CD4-positive, alpha-beta memory T cell (primary cell): ENCODE data around the gene DNAJB12. TPM values are rescaled to one million over a fixed set of nuclear protein-coding genes. Genes with fewer than 3 reads are reported as not detected.
"Not testable (repeated sequence)": the region's sequence is repeated elsewhere in the genome, so short reads cannot be mapped to it uniquely, and the experiment has no call there.

Experiments
- CTCF ChIA-PET: fragments of 350-600 bp; sonication (Branson Sonifier 250); formaldehyde crosslinking; loops from one replicate; lab custom pipeline; 2021; ENCODE audit warnings: inconsistent platforms; ENCODE audit not compliant: partially characterized antibody; lab: Charles Lee
- POLR2A ChIA-PET: fragments of 350-600 bp; sonication (Branson Sonifier 250); formaldehyde crosslinking; loops from one replicate; lab custom pipeline; 2021; ENCODE audit not compliant: partially characterized antibody; lab: Charles Lee
- DNase-seq, 5 donors: peaks; one replicate each; pipeline versions ENCODE4 v3.0.0 to v3.0.0-alpha.2; 2020 to 2022; ENCODE audit warnings: mixed read lengths in 1 of 5
- H3K27ac ChIP-seq: one replicate; pipeline ENCODE4 v1.7.0; 2013; ENCODE audit warnings: low read depth, low read length
- H3K27me3 ChIP-seq: 2 replicates; pipeline ENCODE4 v1.7.0; 2013; ENCODE audit warnings: mild to moderate bottlenecking, low read length, moderate library complexity; ENCODE audit not compliant: insufficient read depth
- H3K36me3 ChIP-seq: 2 replicates; pipeline ENCODE4 v1.7.0; 2013; ENCODE audit warnings: mild to moderate bottlenecking, low read length, moderate library complexity; ENCODE audit not compliant: insufficient read depth
- H3K4me1 ChIP-seq: 2 replicates; pipeline ENCODE4 v1.7.0; 2013; ENCODE audit warnings: mild to moderate bottlenecking, low read length, moderate library complexity; ENCODE audit not compliant: insufficient read depth
- H3K4me3 ChIP-seq, 2 donors: one replicate each; pipeline ENCODE4 v1.7.0; 2013; ENCODE audit warnings: low read length in 2 of 2, mild to moderate bottlenecking in 1 of 2
- H3K9me3 ChIP-seq, 2 donors: one replicate each; pipeline ENCODE4 v1.7.0; 2013; ENCODE audit warnings: low read length in 2 of 2, control low read depth in 1 of 2; ENCODE audit not compliant: control insufficient read depth in 1 of 2
- H3K27ac Mint-ChIP-seq, 7 donors: one replicate each; pipeline ENCODE4 v1.8.0; 2020 to 2021; ENCODE audit warnings: mixed read lengths in 7 of 7, mild to moderate bottlenecking in 6 of 7, inconsistent platforms in 3 of 7, moderate library complexity in 3 of 7
- H3K27me3 Mint-ChIP-seq, 2 donors: one replicate each; pipeline ENCODE4 v1.8.0; 2020 to 2021; ENCODE audit warnings: mixed read lengths in 2 of 2
- H3K36me3 Mint-ChIP-seq, 2 donors: one replicate each; pipeline ENCODE4 v1.8.0; 2020 to 2021; ENCODE audit warnings: mixed read lengths in 2 of 2, inconsistent platforms in 1 of 2, mild to moderate bottlenecking in 1 of 2
- H3K4me1 Mint-ChIP-seq, 4 donors: one replicate each; pipeline ENCODE4 v1.8.0; 2020 to 2021; ENCODE audit warnings: mixed read lengths in 4 of 4, mild to moderate bottlenecking in 1 of 4
- H3K4me3 Mint-ChIP-seq, 8 donors: one replicate each; pipeline ENCODE4 v1.8.0; 2020 to 2021; ENCODE audit warnings: mixed read lengths in 8 of 8, mild to moderate bottlenecking in 7 of 8, moderate library complexity in 6 of 8, inconsistent platforms in 3 of 8
- H3K9me3 Mint-ChIP-seq, 8 donors: one replicate each; pipeline ENCODE4 v1.8.0; 2020 to 2021; ENCODE audit warnings: mixed read lengths in 8 of 8, mild to moderate bottlenecking in 5 of 8, inconsistent platforms in 3 of 8, moderate library complexity in 1 of 8
- intact Hi-C: fragments of 100-400 bp; cut with micrococcal nuclease; formaldehyde crosslinking; loops from one replicate; pipeline ENCODE4 v1.15.1; 2023
- polyA plus RNA-seq, 2 donors: library from polyadenylated mRNA; unstranded; fragments of 300-500 nt; fragmentation: Illumina TruSeq; gene quantifications; one replicate each; pipeline ENCODE4 v1.2.3, GENCODE V29; 2021
- total RNA-seq, 2 experiments: library from RNA; stranded (reverse); gene quantifications; one replicate each; pipeline ENCODE4 v1.2.3, GENCODE V29; 2021

DNAJB12 gene
- total and polyA plus RNA-seq, 4 experiments from 2014 or later: 13.4 to 26.7 (median 26.2) TPM

DNA sequence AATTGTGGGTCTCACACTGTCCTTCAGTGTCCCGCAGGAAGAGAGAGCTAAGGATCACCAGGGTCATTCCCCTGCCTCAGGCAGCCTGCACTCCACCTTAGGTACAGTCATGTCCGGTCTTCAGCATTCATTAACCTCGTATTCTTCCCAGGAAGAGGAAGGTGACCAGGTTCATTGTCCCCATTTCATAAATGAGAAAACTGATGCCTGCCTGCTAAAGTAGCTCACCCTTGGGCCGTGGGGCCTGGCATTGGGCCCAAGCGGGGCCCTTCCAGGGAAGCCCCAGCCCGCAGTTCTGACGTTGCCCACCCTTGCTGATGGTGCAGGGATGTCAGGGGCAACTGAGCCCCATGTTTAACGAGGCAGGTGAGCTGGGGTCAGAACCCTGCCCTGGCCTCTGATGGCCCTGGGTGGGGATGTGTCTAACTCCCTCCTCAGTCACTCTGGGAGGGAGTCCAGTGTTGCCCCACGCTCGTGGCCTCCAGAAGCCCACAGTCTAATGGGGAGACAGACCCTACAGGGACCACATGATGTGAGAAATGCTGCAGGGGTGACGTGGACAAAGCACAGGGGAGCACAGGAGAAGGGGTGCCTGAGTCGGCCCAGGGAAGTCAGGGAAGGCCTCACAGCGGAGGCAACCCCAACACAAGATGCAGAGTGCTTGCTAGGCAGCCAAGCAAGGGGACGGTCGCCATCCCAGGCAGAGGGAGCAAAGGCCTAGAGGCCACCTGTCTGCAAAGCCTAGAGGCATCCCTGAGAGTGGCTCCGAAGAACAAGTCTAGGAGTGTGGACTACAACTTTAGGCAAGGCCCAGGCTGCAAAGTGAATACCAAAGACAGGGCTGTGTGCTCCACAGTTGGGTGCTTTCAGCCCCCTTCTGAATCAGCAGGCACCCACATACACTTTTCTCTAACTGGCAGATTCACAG lies 55.9 kb downstream of the DNAJB12 start:
- H3K4me1 ChIP-seq: peaks cover 53% of the 10 kb centered on the region
- H3K9me3 Mint-ChIP-seq: peaks cover 0 to 2% (median 0%) of the 10 kb centered on the region in 8 donors
- ChIA-PET CTCF (interaction anchor here (0.7 to 2.6 kb wide), 3 partner anchors 24 to 36 kb away, joined by 3 to 13 read pairs (median 6); no protein-coding TSS in a partner anchor), POLR2A (interaction anchor here (2.1 to 21.8 kb wide), 6 partner anchors 18 to 211 kb away, joined by 6 to 368 read pairs (median 50); partner anchors contain the start of genes DDIT4 and SPOCK2)
- peak overlapping the region in 3 of 8 donors; percentile 20 to 34 (median 29) for H3K4me3 Mint-ChIP-seq
- H3K4me1 Mint-ChIP-seq: peaks cover 27 to 69% (median 46%) of the 10 kb centered on the region in 4 donors
- H3K4me3 ChIP-seq: no peak overlapping the region
- H3K27ac ChIP-seq: peak overlapping the region; percentile 95
- no peak for DNase-seq
- no peaks in the 10 kb centered on the region for H3K27me3 Mint-ChIP-seq
- H3K27ac Mint-ChIP-seq: peak overlapping the region; percentile 96 to 100 (median 100)
- H3K36me3 ChIP-seq: no peaks in the 10 kb centered on the region
- no peaks in the 10 kb centered on the region for H3K36me3 Mint-ChIP-seq
- no peaks in the 10 kb centered on the region for H3K9me3 ChIP-seq
- intact Hi-C loops: no loop called here
- H3K27me3 ChIP-seq: no peaks in the 10 kb centered on the region

DNA sequence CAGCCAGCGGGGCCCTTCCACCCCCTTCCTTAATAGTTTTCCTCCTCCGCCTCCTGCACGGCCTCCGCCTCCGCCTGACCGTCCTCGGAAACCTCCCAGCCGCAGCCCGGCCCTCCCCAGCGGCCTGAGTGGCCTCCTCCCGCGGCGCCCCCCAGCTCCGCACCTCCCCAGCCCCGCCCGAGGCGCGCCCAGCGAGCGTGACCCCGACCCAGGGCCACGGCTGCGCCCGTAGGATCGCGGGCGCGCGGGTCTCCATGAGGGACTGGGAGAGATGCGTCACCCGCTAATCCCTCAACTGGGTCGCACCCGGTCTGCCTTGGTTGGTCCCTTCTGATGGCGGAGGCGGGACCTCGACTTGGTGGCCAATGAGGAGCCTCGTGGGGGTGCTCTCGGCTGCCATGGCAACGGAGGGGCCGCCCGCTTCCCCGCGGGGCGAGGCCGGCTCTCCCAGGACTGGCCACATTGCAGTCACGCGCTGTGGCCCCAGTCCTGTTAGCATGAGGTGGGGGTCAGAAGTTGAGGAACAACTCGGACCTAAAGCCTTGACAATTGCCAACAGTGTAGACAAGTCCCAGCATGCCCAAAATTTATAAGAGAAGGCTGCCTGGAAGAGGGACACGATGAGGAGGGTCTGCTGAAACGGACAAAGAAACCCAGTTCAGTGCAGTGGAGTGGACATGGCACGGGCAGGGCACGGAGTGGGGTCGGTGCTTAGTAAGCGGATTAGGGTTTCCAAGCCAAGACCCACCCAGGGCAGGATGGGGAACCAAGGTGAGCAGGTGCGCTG lies 56.7 kb downstream of the DNAJB12 start:
- Mint-ChIP-seq H3K27ac (peak overlapping the region; percentile 96 to 100 (median 100)), H3K27me3 (no peaks in the 10 kb centered on the region), H3K36me3 (no peaks in the 10 kb centered on the region), H3K9me3 (peaks cover 0 to 2% (median 0%) of the 10 kb centered on the region in 8 donors), H3K4me3 (peak overlapping the region; percentile 83 to 94 (median 88)), H3K4me1 (peaks cover 28 to 69% (median 47%) of the 10 kb centered on the region in 4 donors)
- Histone ChIP-seq H3K36me3 (no peaks in the 10 kb centered on the region), H3K4me1 (peaks cover 58% of the 10 kb centered on the region), H3K9me3 (no peaks in the 10 kb centered on the region), H3K27me3 (no peaks in the 10 kb centered on the region), H3K4me3 (peak overlapping the region; percentile 71), H3K27ac (peak overlapping the region; percentile 95)
- ChIA-PET POLR2A (interaction anchor here (0.7 to 21.8 kb wide), 30 partner anchors 10 to 555 kb away, joined by 3 to 368 read pairs (median 6); partner anchors contain the start of genes ANAPC16, ASCC1, DDIT4 and SPOCK2), CTCF (interaction anchor here (0.7 to 2.6 kb wide), 12 partner anchors 10 to 249 kb away, joined by 3 to 26 read pairs (median 4); partner anchors contain the start of genes ANAPC16, ASCC1 and DDIT4)
- intact Hi-C loops: loop anchor here (1.0 kb wide), 7 partner anchors 13 to 82 kb away; partner anchors contain the start of genes ANAPC16 and ASCC1
- DNase-seq: peak; percentile 89 to 95 (median 91)

DNA sequence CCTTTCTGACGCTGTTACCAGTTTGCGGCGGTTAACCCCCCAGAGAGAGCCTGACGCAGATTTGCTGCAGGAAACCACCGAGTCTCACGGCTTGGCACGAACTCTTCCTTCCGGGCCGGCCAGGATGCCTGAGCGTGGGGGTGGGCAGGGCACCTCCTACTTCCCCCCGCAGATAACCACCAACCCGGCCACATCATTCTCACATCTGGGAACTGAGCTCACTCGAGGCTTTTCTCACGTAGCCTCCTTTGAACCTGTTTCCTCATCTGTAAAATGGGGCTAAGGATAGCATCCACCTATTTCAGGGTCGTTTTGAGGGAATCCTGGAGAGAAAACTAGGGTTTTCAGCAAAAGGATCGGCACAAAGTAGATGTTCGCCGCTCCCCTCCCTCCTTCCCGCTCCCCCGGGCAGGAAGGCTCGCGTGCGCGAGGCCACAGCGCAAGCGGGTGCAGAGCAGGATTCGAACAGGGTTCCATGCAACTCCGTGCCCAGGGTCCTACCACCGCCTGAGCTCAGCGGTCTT lies 57.4 kb downstream of the DNAJB12 start:
- peak overlapping the region; percentile 71 for H3K4me3 ChIP-seq
- H3K27ac ChIP-seq: peak overlapping the region; percentile 95
- H3K9me3 ChIP-seq: no peaks in the 10 kb centered on the region
- ChIA-PET CTCF (interaction anchor here (0.7 to 2.6 kb wide), 12 partner anchors 11 to 249 kb away, joined by 3 to 26 read pairs (median 4); partner anchors contain the start of genes ANAPC16, ASCC1 and DDIT4), POLR2A (interaction anchor here (0.7 to 21.8 kb wide), 35 partner anchors 8 to 949 kb away, joined by 3 to 368 read pairs (median 6); partner anchors contain the start of genes ANAPC16, ASCC1, DDIT4 and DNAJC9)
- H3K36me3 ChIP-seq: no peaks in the 10 kb centered on the region
- intact Hi-C loops: loop anchor here (1.0 kb wide), 7 partner anchors 12 to 81 kb away; partner anchors contain the start of genes ANAPC16 and ASCC1
- peak; percentile 97 to 99 (median 98) for DNase-seq
- H3K9me3 Mint-ChIP-seq: peaks cover 0 to 2% (median 0%) of the 10 kb centered on the region in 8 donors
- peaks cover 34 to 75% (median 53%) of the 10 kb centered on the region in 4 donors for H3K4me1 Mint-ChIP-seq
- peaks cover 65% of the 10 kb centered on the region for H3K4me1 ChIP-seq
- no peaks in the 10 kb centered on the region for H3K27me3 Mint-ChIP-seq
- peak overlapping the region; percentile 83 to 94 (median 88) for H3K4me3 Mint-ChIP-seq
- no peaks in the 10 kb centered on the region for H3K27me3 ChIP-seq
- H3K36me3 Mint-ChIP-seq: no peaks in the 10 kb centered on the region
- peak overlapping the region; percentile 96 to 100 (median 100) for H3K27ac Mint-ChIP-seq

DNA sequence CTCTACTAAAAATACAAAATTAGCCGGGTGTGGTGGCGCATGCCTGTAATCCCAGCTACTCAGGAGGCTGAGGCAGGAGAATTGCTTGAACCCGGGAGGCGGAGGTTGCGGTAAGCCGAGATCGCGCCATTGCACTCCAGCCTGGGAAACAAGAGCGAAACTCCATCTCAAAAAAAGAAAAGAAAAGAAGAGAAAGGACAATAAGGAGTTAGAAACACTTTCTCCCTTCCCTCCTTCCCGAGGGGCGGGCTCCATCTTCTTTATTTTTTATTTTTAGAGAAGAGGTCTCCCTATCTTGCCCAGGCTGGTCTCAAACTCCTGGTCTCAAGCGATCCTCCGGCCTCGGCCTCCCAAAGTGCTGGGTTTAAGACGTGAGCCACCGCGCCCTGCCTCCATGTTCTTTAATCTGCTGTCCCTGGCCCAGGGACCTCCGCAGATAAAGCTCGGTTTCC lies 57.9 kb downstream of the DNAJB12 start:
- H3K27ac ChIP-seq: peak overlapping the region; percentile 95
- H3K27ac Mint-ChIP-seq: peak overlapping the region; percentile 96 to 100 (median 100)
- H3K4me3 Mint-ChIP-seq: peak overlapping the region; percentile 83 to 94 (median 88)
- H3K4me1 Mint-ChIP-seq: peaks cover 37 to 79% (median 57%) of the 10 kb centered on the region in 4 donors
- intact Hi-C loops: loop anchor here (1.0 kb wide), 7 partner anchors 12 to 81 kb away; partner anchors contain the start of genes ANAPC16 and ASCC1
- not testable (repeated sequence) for H3K27me3 ChIP-seq, H3K27me3 Mint-ChIP-seq, DNase-seq, H3K9me3 Mint-ChIP-seq, H3K9me3 ChIP-seq, H3K36me3 ChIP-seq, H3K36me3 Mint-ChIP-seq
- peak overlapping the region in 1 of 2 donors; percentile 15 for H3K4me3 ChIP-seq
- ChIA-PET CTCF (interaction anchor here (0.8 to 2.6 kb wide), 10 partner anchors 18 to 248 kb away, joined by 3 to 26 read pairs (median 4); partner anchors contain the start of genes ANAPC16 and ASCC1), POLR2A (interaction anchor here (0.8 to 21.8 kb wide), 33 partner anchors 8 to 950 kb away, joined by 3 to 368 read pairs (median 6); partner anchors contain the start of genes ANAPC16, ASCC1, DDIT4 and DNAJC9)
- H3K4me1 ChIP-seq: peaks cover 69% of the 10 kb centered on the region

DNA sequence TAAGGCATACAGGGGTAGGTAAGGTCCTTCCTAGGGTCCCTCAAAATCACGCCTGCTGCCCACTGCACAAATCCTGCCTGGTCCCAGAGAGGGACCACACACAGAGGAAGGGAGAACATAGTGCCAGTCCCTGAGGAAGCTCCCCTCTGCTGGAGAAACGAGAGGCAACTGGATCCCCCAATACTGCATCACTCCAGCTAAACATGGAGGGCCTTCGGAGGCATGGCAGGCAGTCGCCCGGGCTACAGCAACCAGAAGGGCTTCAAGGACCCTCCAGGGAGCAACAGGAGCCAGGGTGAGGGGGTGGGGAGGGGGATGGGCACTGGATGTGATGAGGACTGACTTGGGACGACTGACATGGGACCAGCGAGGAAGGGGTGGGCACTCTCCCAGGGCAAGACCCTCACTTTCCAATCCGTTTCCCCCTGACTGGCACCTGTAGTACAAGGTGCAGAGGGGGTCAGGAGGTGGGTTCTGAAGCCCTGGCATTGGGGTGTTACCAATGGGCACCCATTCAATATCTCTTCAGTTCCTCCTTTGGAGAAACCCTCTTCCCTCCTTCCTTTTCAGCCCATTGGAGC lies 59.3 kb downstream of the DNAJB12 start:
- no peak for DNase-seq
- peak overlapping the region; percentile 96 to 100 (median 100) for H3K27ac Mint-ChIP-seq
- H3K4me1 ChIP-seq: peaks cover 83% of the 10 kb centered on the region
- CTCF ChIA-PET: no interaction called here
- peaks cover 41 to 83% (median 63%) of the 10 kb centered on the region in 4 donors for H3K4me1 Mint-ChIP-seq
- H3K36me3 Mint-ChIP-seq: no peaks in the 10 kb centered on the region
- H3K27me3 ChIP-seq: no peaks in the 10 kb centered on the region
- H3K27me3 Mint-ChIP-seq: no peaks in the 10 kb centered on the region
- peak overlapping the region; percentile 95 for H3K27ac ChIP-seq
- no peaks in the 10 kb centered on the region for H3K9me3 ChIP-seq
- POLR2A ChIA-PET: interaction anchor here (0.9 to 21.8 kb wide), 3 partner anchors 21 to 207 kb away, joined by 3 to 368 read pairs (median 70); partner anchors contain the start of genes DDIT4 and SPOCK2
- no peaks in the 10 kb centered on the region for H3K36me3 ChIP-seq
- no peak overlapping the region for H3K4me3 ChIP-seq
- H3K9me3 Mint-ChIP-seq: peaks cover 0 to 2% (median 0%) of the 10 kb centered on the region in 8 donors
- peak overlapping the region in 7 of 8 donors; percentile 26 to 69 (median 61) for H3K4me3 Mint-ChIP-seq
- intact Hi-C loops: no loop called here
